Left lung (tissue), 10 donors: ENCODE results near the gene PLEKHA7. TPM values are rescaled to one million over a fixed set of nuclear protein-coding genes. Genes with fewer than 3 reads are reported as not detected.
A peak's percentile ranks its signal among the peaks of the same experiment; 100 is the strongest.

Experiments used
- ATAC-seq: fragments of 200-7000 bp; cut with Tn5 transposase; one replicate; pipeline ENCODE4 v1.9.1; 2020; ENCODE audit warnings: moderate library complexity
- DNase-seq, 4 donors: peaks; one replicate each; pipeline ENCODE4 v3.0.0-alpha.2; 2013 to 2020
- H3K27ac ChIP-seq, 2 donors: fragments of 200-600 bp; sonication (generic) in 1 of 2; one replicate each; pipeline versions ENCODE4 v1.5.0 to v1.8.0; 2020 to 2021
- H3K27me3 ChIP-seq, 2 donors: fragments of 200-600 bp; sonication (generic) in 1 of 2; one replicate each; pipeline versions ENCODE4 v1.5.0 to v1.8.0; 2020 to 2021
- H3K36me3 ChIP-seq, 2 donors: fragments of 200-600 bp; sonication (generic) in 1 of 2; one replicate each; pipeline versions ENCODE4 v1.5.0 to v1.8.0; 2020 to 2021
- H3K4me1 ChIP-seq, 2 donors: fragments of 200-600 bp; one replicate each; pipeline ENCODE4 v1.8.0; 2021
- H3K4me3 ChIP-seq, 2 donors: fragments of 200-600 bp; sonication (generic) in 1 of 2; one replicate each; pipeline versions ENCODE4 v1.5.0 to v1.8.0; 2020 to 2021; ENCODE audit warnings: mild to moderate bottlenecking in 1 of 2
- H3K9me3 ChIP-seq, 2 donors: fragments of 200-600 bp; sonication (generic) in 1 of 2; one replicate each; pipeline versions ENCODE4 v1.5.0 to v1.8.0; 2020 to 2021
- intact Hi-C, 2 donors: fragments of 100-400 bp; cut with DNase I; formaldehyde crosslinking; loops; one replicate each; pipeline versions ENCODE4 v1.11.2 to v1.14.2; 2022
- polyA plus RNA-seq, 6 donors: library from polyadenylated mRNA; unstranded; fragments of 120-200 nt; gene quantifications; one replicate each; pipeline ENCODE4 v1.2.1, GENCODE V29; 2013; ENCODE audit not compliant: insufficient read length in 6 of 6
- total RNA-seq, 2 donors: library from RNA; stranded (reverse); fragmentation: NEBNext Ultra II Directional; extraction: Animal tissue kit (Norgen Biotek cat#: 25700); gene quantifications; one replicate each; pipeline ENCODE4 v1.2.1, GENCODE V29; 2021
- TF ChIP-seq, protein P1 (sequence below), 2 donors: fragments of 200-600 bp; sonication (generic) in 1 of 2; IDR thresholded peaks; one replicate each; pipeline versions ENCODE4 v1.5.0 to v1.8.0; 2021; ENCODE audit warnings: antibody characterized with exemption in 2 of 2
- donor health status: DM: no; HTN: yes; CAD: no.
- donor health status: DM: no; HTN: no; CAD: no.

PLEKHA7 gene
- total and polyA plus RNA-seq, 8 donors, result 24.4 to 33.7 (median 29.6) TPM

DNA sequence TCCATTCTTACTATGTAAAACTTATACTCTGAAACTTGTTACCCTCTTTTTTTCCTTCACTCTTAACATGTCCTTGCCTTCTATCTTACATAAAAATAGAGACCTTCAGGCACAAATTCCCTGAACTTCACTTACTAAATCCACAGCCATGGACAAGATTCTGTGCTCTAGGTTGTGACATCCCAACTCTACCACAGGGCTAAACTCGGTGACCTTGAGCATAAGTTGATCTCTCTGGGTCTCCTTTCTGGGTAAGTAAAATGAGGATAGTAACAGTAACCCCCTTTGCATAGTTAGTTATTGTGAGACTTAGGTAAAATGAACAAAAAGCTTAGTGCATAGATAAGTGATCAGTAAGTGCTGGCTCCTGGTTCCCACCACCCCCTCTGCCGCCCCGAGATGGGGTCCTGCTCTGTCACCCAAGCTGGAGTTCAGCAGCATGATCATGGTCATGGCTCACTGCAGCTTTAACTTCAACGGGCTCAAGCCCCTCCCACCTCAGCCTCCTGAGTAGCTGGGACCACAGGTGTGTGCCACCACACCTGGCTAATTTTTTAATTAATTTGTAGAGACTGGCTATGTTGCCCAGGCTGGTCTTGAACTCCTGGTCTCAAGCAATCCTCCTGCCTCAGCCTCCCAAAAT is 255.7 kb downstream of the PLEKHA7 start:
- ATAC-seq, result peak; percentile 21
- Histone ChIP-seq H3K36me3 (peaks cover 3 to 53% of the 10 kb centered on the region in 2 donors), H3K4me3 (no peak overlapping the region), H3K27ac (no peak overlapping the region), H3K9me3 (no peaks in the 10 kb centered on the region), H3K27me3 (no peaks in the 10 kb centered on the region), H3K4me1 (peaks cover 0 to 5% of the 10 kb centered on the region in 2 donors)
- no peak for DNase-seq
- intact Hi-C loops, result no loop called here
- TF ChIP-seq, protein P1, sequence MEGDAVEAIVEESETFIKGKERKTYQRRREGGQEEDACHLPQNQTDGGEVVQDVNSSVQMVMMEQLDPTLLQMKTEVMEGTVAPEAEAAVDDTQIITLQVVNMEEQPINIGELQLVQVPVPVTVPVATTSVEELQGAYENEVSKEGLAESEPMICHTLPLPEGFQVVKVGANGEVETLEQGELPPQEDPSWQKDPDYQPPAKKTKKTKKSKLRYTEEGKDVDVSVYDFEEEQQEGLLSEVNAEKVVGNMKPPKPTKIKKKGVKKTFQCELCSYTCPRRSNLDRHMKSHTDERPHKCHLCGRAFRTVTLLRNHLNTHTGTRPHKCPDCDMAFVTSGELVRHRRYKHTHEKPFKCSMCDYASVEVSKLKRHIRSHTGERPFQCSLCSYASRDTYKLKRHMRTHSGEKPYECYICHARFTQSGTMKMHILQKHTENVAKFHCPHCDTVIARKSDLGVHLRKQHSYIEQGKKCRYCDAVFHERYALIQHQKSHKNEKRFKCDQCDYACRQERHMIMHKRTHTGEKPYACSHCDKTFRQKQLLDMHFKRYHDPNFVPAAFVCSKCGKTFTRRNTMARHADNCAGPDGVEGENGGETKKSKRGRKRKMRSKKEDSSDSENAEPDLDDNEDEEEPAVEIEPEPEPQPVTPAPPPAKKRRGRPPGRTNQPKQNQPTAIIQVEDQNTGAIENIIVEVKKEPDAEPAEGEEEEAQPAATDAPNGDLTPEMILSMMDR (IDR thresholded peaks at IDR 0.05), result no peak

DNA sequence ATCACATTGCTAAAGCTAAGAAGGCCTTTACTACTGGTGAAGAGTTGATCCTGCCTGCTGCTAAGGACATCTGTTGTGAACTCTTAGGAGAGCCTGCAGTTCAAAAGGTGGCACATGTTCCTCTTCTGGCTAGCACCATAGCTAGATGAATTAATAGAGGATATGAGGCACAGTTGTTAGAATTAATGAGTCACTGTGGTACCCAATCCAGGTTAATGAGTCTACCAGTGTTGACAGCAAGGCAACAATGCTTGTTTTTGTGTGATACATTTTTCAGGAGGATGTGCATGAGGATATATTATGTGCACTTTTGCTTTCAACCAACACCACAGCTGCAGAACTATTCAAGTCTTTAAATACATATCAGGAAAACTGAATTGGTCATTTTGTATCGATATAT is 263.8 kb downstream of the PLEKHA7 start:
- no peak for ATAC-seq

DNA sequence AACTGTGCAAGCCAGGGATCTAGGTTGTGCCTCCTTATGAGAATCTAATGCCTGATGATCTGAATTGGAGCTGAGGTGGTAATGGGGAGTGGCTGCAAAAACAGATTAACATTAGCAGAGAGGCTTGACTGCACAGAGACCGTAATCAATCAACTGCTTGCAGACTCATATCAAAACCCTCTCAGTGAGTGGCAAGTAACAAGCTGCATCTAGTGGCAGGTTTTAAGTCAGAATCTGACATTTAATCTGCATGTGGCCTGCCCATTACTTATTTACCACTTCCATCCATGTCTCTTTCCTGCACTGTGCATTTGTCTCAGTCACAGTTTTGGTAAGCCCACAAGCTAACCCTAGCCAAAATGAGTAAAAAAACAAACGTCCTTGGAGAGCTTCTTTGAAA is 264.5 kb downstream of the PLEKHA7 start:
- H3K27me3 ChIP-seq, result no peaks in the 10 kb centered on the region
- no peaks in the 10 kb centered on the region for H3K9me3 ChIP-seq
- peaks cover 0 to 98% of the 10 kb centered on the region in 2 donors for H3K36me3 ChIP-seq
- TF ChIP-seq, protein P1 (IDR thresholded peaks at IDR 0.05), result no peak
- ATAC-seq (no peak), DNase-seq (no peak)
- intact Hi-C loops, result no loop called here
- no peak overlapping the region for H3K4me3 ChIP-seq
- peaks cover 0 to 3% of the 10 kb centered on the region in 2 donors for H3K4me1 ChIP-seq
- no peak overlapping the region for H3K27ac ChIP-seq

More for the DNA sequence above, 263.8 kb downstream of the PLEKHA7 start:
- intact Hi-C loops, result no loop called here
- Histone ChIP-seq H3K9me3 (no peaks in the 10 kb centered on the region), H3K27me3 (no peaks in the 10 kb centered on the region), H3K4me3 (no peak overlapping the region), H3K27ac (no peak overlapping the region), H3K36me3 (peaks cover 3 to 100% of the 10 kb centered on the region in 2 donors), H3K4me1 (no peaks in the 10 kb centered on the region)
- DNase-seq, result no peak
- TF ChIP-seq, protein P1 (IDR thresholded peaks at IDR 0.05), result no peak

DNA sequence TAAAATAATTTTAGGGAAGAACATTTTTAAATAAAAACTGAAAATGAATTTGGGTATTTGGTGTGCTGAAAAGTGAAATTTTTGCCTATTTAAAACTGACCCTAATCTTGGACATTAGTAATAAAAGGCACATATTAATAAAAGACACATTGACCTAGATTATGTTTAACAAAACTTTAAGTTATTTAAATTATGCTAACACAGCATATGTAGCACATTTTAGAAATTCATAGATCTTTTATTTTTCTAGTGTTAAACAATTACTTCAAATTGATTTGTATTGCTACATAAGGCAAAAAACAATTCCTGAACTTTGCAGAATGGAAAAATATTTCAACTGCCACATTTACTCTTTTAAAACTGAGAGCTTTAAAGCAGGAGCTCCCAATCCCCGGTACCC is 265.1 kb downstream of the PLEKHA7 start:
- peaks cover 0 to 95% of the 10 kb centered on the region in 2 donors for H3K36me3 ChIP-seq
- intact Hi-C loops, result no loop called here
- no peak overlapping the region for H3K4me3 ChIP-seq
- peaks cover 0 to 8% of the 10 kb centered on the region in 2 donors for H3K4me1 ChIP-seq
- H3K9me3 ChIP-seq, result no peaks in the 10 kb centered on the region
- no peak overlapping the region for H3K27ac ChIP-seq
- H3K27me3 ChIP-seq, result no peaks in the 10 kb centered on the region
- no peak for DNase-seq
- ATAC-seq, result no peak
- TF ChIP-seq, protein P1 (IDR thresholded peaks at IDR 0.05), result no peak

DNA sequence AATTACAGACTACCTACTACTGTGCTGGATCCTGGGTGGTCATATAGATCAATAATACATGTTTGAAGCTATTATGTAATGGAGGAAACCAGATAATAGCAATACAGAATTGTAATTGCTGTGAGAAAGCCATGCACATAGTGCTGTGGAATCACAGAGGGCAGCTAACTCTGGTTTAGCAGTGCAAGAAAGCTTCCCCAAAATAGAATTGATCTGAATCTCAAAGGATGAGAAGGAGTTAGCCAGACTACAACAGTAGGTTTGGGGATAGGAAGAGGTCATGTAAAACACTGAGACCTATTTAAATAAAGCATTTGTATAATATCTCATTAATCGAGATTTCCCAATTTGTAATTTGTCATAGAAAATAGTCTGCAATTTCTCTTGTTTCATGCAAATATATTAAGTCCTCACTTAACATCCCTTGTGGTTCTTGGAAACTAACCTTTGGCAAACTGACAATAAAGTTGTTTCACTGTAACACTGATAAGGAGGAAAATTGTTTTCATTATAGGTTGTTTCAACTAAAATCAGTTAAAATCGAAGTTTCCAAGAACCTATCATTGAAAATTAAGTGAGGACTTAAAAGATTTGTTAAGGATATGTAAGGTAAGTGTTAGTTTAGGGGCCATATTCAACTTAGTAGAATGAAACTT is 268.1 kb downstream of the PLEKHA7 start:
- peaks cover 0 to 68% of the 10 kb centered on the region in 2 donors for H3K36me3 ChIP-seq
- TF ChIP-seq, protein P1 (IDR thresholded peaks at IDR 0.05), result no peak

More for the DNA sequence above, 268.1 kb downstream of the PLEKHA7 start:
- H3K9me3 ChIP-seq, result no peaks in the 10 kb centered on the region
- H3K27ac ChIP-seq, result no peak overlapping the region
- ATAC-seq, result no peak
- H3K27me3 ChIP-seq, result no peaks in the 10 kb centered on the region
- intact Hi-C loops, result no loop called here
- no peak overlapping the region for H3K4me3 ChIP-seq
- no peak for DNase-seq
- H3K4me1 ChIP-seq, result peaks cover 0 to 34% of the 10 kb centered on the region in 2 donors
